B cell (primary cell): ENCODE results near the gene STK24.

Experiments used
- EZH2 ChIP-seq: IDR thresholded peaks from 2 replicates; pipeline ENCODE4 v1.6.1; 2012; ENCODE audit warnings: borderline replicate concordance, low read depth, mild to moderate bottlenecking, moderate library complexity, low read length; ENCODE audit not compliant: insufficient read depth, poor library complexity, severe bottlenecking
- TF ChIP-seq, protein P1 (sequence below): fragments of 200-600 bp; IDR thresholded peaks from one replicate; pipeline ENCODE4 v1.8.0; 2022; ENCODE audit warnings: antibody characterized with exemption, mild to moderate bottlenecking

DNA sequence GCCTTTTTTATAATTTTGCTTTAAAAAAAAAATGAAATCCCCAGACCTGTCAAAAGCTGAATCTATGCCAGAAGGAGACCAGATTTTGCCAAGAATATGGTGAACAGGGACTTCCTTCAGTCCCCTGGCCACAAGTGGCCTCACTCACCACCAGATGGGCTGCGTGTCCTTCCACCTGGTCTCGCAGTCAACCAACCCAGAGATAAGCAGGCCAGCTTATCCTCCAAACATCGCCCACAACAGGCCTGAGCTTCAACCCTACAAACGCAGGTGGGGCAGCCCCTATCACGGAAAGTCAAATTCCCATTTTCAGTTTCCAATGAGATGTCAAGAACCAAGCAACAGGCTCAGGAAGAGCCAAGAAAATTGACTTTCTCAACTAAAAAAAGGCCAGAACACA is 30.5 kb downstream of the STK24 start:
- TF ChIP-seq, protein P1, sequence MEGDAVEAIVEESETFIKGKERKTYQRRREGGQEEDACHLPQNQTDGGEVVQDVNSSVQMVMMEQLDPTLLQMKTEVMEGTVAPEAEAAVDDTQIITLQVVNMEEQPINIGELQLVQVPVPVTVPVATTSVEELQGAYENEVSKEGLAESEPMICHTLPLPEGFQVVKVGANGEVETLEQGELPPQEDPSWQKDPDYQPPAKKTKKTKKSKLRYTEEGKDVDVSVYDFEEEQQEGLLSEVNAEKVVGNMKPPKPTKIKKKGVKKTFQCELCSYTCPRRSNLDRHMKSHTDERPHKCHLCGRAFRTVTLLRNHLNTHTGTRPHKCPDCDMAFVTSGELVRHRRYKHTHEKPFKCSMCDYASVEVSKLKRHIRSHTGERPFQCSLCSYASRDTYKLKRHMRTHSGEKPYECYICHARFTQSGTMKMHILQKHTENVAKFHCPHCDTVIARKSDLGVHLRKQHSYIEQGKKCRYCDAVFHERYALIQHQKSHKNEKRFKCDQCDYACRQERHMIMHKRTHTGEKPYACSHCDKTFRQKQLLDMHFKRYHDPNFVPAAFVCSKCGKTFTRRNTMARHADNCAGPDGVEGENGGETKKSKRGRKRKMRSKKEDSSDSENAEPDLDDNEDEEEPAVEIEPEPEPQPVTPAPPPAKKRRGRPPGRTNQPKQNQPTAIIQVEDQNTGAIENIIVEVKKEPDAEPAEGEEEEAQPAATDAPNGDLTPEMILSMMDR, result no peak
- no peak for TF ChIP-seq EZH2
